ENCODE measurements around the gene MOCS1.

DNA sequence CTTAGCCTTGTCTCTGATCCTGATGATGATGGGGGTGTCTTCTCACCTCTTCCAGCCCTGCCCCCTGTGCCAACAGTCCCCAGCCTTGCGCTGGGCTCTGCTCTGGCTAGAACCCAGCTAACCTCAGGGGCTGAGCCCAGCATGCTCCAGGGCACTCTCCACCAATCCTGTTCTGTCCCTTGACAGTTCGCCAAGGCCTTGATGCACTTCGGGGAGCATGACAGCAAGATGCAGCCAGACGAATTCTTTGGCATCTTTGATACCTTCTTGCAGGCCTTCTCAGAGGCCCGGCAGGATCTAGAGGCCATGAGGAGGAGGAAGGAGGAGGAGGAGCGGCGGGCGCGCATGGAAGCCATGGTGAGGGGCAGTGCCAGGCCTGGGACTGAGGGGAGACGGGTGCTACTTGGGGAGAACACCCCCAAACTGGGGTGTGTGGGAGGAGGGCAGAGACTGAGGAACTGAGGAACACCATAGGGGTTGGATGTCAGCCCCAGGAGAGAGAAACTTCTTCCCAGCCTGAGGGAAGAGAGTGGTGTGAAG is 33.1 kb downstream of the MOCS1 start:
- TF ChIP-seq SIN3A (IDR thresholded peaks at IDR 0.05; ENCODE audit: borderline replicate concordance in 2 of 2, control insufficient read depth in 1 of 2, low read depth in 2 of 2, low read length in 2 of 2) (no peak), JUN (IDR thresholded peaks at IDR 0.05; ENCODE audit: borderline replicate concordance, low read depth, low read length) (no peak), JUN (CRISPR knock-in tag; IDR thresholded peaks at IDR 0.05; ENCODE audit: borderline replicate concordance) (no peak)
